Measurements from ENCODE around the gene SMIM41.

SMIM41 gene

DNA sequence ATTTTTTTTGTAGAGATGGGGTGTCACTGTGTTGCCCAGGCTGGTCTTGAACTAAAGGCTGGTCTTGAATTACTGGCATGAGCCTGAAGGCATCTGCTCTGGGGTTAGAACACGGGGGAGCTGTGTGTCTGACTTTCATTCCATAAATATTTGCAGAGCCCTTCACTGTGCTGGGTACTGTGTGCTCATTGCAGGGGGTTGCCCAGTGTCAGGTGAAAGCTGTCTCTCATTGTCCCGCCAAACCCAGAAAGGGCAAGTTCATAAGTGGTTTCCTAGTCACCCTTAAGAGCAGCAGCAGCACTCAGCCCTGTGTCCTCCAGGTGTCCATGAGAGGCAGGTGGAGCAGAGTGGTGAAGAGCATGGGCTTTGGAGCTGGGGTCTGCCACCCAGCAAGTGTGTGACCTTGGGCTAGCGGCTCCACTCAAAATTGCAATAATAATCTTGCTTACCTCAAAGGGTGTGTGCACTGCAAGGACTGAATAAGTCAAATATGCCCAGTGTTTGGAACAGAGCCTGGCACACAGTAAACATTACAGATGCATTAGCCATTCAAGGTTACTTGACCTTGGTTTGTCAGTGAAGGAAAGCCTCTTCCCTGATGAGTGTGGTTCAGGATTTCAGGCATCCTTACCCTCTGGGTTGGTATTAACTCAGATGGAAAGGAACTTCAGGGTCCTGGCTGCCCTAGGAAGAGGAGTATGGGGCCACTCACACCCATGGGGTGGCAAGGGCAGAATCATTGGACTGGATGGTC, 4.4 kb upstream of the SMIM41 start:
- H3K9me3 ChIP-seq (ENCODE audit: insufficient read depth, low read depth, low read length): peaks cover 3% of the 10 kb centered on the region
- H3K27me3 ChIP-seq (ENCODE audit: insufficient read depth, low read length): no peaks in the 10 kb centered on the region
- H3K23ac ChIP-seq (ENCODE audit: low read length): no peak overlapping the region
- H3K14ac ChIP-seq (ENCODE audit: low read length): no peak overlapping the region
- H3K4me2 ChIP-seq (ENCODE audit: low read length): no peak overlapping the region
- H3K9ac ChIP-seq (ENCODE audit: low read length): no peak overlapping the region
- no peak overlapping the region for H2BK12ac ChIP-seq (ENCODE audit: low read length)
- no peaks in the 10 kb centered on the region for H3K79me1 ChIP-seq (ENCODE audit: low read length)
- no CpG with 5 or more reads among the region's 3 CpGs for WGBS (ENCODE audit: extremely low coverage, insufficient coverage, insufficient read length)
- no peak overlapping the region for H4K91ac ChIP-seq (ENCODE audit: low read depth, low read length)
- peaks cover 2 to 11% of the 10 kb centered on the region in 2 experiments for H3K4me1 ChIP-seq (ENCODE audit: control insufficient read depth in 1 of 2, insufficient read depth in 2 of 2, low read length in 2 of 2)
- H3K27ac ChIP-seq (ENCODE audit: low read depth, low read length): no peak overlapping the region
- H4K8ac ChIP-seq (ENCODE audit: low read depth, low read length): no peak overlapping the region
- no peak overlapping the region for H2AFZ ChIP-seq (ENCODE audit: insufficient read depth, low read length, poor library complexity)
- H2AK5ac ChIP-seq (ENCODE audit: low read length): no peak overlapping the region
- H4K12ac ChIP-seq (ENCODE audit: low read depth, low read length): no peak overlapping the region
- H3K4ac ChIP-seq (ENCODE audit: low read depth, low read length): no peak overlapping the region
- H3K36me3 ChIP-seq (ENCODE audit: control insufficient read depth in 1 of 2, insufficient read depth in 2 of 2, low read length in 2 of 2): peaks cover 54 to 59% of the 10 kb centered on the region in 2 experiments
- no peak overlapping the region for H2BK5ac ChIP-seq (ENCODE audit: low read depth, low read length, poor library complexity)
- DNase-seq: no peak
- H3K18ac ChIP-seq (ENCODE audit: low read length): no peak overlapping the region
- no peak overlapping the region for H2BK120ac ChIP-seq (ENCODE audit: insufficient read depth, low read length, poor library complexity)
- H3K4me3 ChIP-seq (ENCODE audit: low read depth, low read length): no peak overlapping the region
- peaks cover 6% of the 10 kb centered on the region for H3K79me2 ChIP-seq (ENCODE audit: control insufficient read depth, insufficient read depth, low read length, poor library complexity)

DNA sequence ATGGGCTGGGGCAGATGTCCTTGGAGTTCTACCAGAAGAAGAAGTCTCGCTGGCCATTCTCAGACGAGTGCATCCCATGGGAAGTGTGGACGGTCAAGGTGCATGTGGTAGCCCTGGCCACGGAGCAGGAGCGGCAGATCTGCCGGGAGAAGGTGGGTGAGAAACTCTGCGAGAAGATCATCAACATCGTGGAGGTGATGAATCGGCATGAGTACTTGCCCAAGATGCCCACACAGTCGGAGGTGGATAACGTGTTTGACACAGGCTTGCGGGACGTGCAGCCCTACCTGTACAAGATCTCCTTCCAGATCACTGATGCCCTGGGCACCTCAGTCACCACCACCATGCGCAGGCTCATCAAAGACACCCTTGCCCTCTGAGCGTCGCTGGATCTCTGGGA, 2.7 kb upstream of the SMIM41 start:
- Histone ChIP-seq H3K36me3 (ENCODE audit: control insufficient read depth in 1 of 2, insufficient read depth in 2 of 2, low read length in 2 of 2) (peaks cover 54 to 59% of the 10 kb centered on the region in 2 experiments), H2AFZ (ENCODE audit: insufficient read depth, low read length, poor library complexity) (no peak overlapping the region), H3K9ac (ENCODE audit: low read length) (no peak overlapping the region), H2BK120ac (ENCODE audit: insufficient read depth, low read length, poor library complexity) (no peak overlapping the region), H3K79me2 (ENCODE audit: control insufficient read depth, insufficient read depth, low read length, poor library complexity) (no peaks in the 10 kb centered on the region), H3K4me3 (ENCODE audit: low read depth, low read length) (no peak overlapping the region), H3K4me1 (ENCODE audit: control insufficient read depth in 1 of 2, insufficient read depth in 2 of 2, low read length in 2 of 2) (peaks cover 0 to 4% of the 10 kb centered on the region in 2 experiments), H3K4ac (ENCODE audit: low read depth, low read length) (no peak overlapping the region), H4K12ac (ENCODE audit: low read depth, low read length) (no peak overlapping the region), H2BK12ac (ENCODE audit: low read length) (no peak overlapping the region), H3K79me1 (ENCODE audit: low read length) (no peaks in the 10 kb centered on the region), H3K27me3 (ENCODE audit: insufficient read depth, low read length) (no peaks in the 10 kb centered on the region), H3K23ac (ENCODE audit: low read length) (no peak overlapping the region), H4K91ac (ENCODE audit: low read depth, low read length) (no peak overlapping the region), H4K8ac (ENCODE audit: low read depth, low read length) (no peak overlapping the region), H2AK5ac (ENCODE audit: low read length) (no peak overlapping the region), H3K27ac (ENCODE audit: low read depth, low read length) (no peak overlapping the region), H3K18ac (ENCODE audit: low read length) (no peak overlapping the region), H3K9me3 (ENCODE audit: insufficient read depth, low read depth, low read length) (peaks cover 3% of the 10 kb centered on the region), H2BK5ac (ENCODE audit: low read depth, low read length, poor library complexity) (no peak overlapping the region), H3K14ac (ENCODE audit: low read length) (no peak overlapping the region), H3K4me2 (ENCODE audit: low read length) (no peak overlapping the region)
- WGBS (ENCODE audit: extremely low coverage, insufficient coverage, insufficient read length): no CpG with 5 or more reads among the region's 16 CpGs
- no peak for DNase-seq

- Histone ChIP-seq H3K14ac (ENCODE audit: low read length) (no peak overlapping the region), H3K9ac (ENCODE audit: low read length) (no peak overlapping the region), H2AFZ (ENCODE audit: insufficient read depth, low read length, poor library complexity) (no peak overlapping the region), H3K4me3 (ENCODE audit: low read depth, low read length) (no peak overlapping the region), H3K79me1 (ENCODE audit: low read length) (no peaks in the 10 kb centered on the region), H3K18ac (ENCODE audit: low read length) (no peak overlapping the region), H3K23ac (ENCODE audit: low read length) (no peak overlapping the region), H4K12ac (ENCODE audit: low read depth, low read length) (no peak overlapping the region), H2BK5ac (ENCODE audit: low read depth, low read length, poor library complexity) (no peak overlapping the region), H3K36me3 (ENCODE audit: control insufficient read depth in 1 of 2, insufficient read depth in 2 of 2, low read length in 2 of 2) (peaks cover 52 to 53% of the 10 kb centered on the region in 2 experiments), H3K4ac (ENCODE audit: low read depth, low read length) (no peak overlapping the region), H4K8ac (ENCODE audit: low read depth, low read length) (no peak overlapping the region), H3K4me1 (ENCODE audit: control insufficient read depth in 1 of 2, insufficient read depth in 2 of 2, low read length in 2 of 2) (peaks cover 0 to 4% of the 10 kb centered on the region in 2 experiments), H3K79me2 (ENCODE audit: control insufficient read depth, insufficient read depth, low read length, poor library complexity) (no peaks in the 10 kb centered on the region), H2AK5ac (ENCODE audit: low read length) (no peak overlapping the region), H2BK120ac (ENCODE audit: insufficient read depth, low read length, poor library complexity) (no peak overlapping the region), H3K4me2 (ENCODE audit: low read length) (no peak overlapping the region), H3K9me3 (ENCODE audit: insufficient read depth, low read depth, low read length) (peaks cover 3% of the 10 kb centered on the region), H2BK12ac (ENCODE audit: low read length) (no peak overlapping the region), H3K27ac (ENCODE audit: low read depth, low read length) (no peak overlapping the region), H3K27me3 (ENCODE audit: insufficient read depth, low read length) (no peaks in the 10 kb centered on the region), H4K91ac (ENCODE audit: low read depth, low read length) (no peak overlapping the region)
- WGBS (ENCODE audit: extremely low coverage, insufficient coverage, insufficient read length): no CpG with 5 or more reads among the region's 3 CpGs
- DNase-seq: no peak
Measured at GRCh38 chr12:52078276-52078675, 1.2 kb upstream of the SMIM41 start.

GRCh38 chr12:52080403-52081251, 1.1 kb downstream of the SMIM41 start:
- Histone ChIP-seq H4K12ac (ENCODE audit: low read depth, low read length) (no peak overlapping the region), H3K4me3 (ENCODE audit: low read depth, low read length) (no peak overlapping the region), H3K27me3 (ENCODE audit: insufficient read depth, low read length) (no peaks in the 10 kb centered on the region), H3K9ac (ENCODE audit: low read length) (no peak overlapping the region), H2BK12ac (ENCODE audit: low read length) (no peak overlapping the region), H2AK5ac (ENCODE audit: low read length) (no peak overlapping the region), H4K8ac (ENCODE audit: low read depth, low read length) (no peak overlapping the region), H3K36me3 (ENCODE audit: control insufficient read depth in 1 of 2, insufficient read depth in 2 of 2, low read length in 2 of 2) (peaks cover 31% of the 10 kb centered on the region in 2 experiments), H3K9me3 (ENCODE audit: insufficient read depth, low read depth, low read length) (peaks cover 3% of the 10 kb centered on the region), H2AFZ (ENCODE audit: insufficient read depth, low read length, poor library complexity) (no peak overlapping the region), H2BK120ac (ENCODE audit: insufficient read depth, low read length, poor library complexity) (no peak overlapping the region), H3K79me2 (ENCODE audit: control insufficient read depth, insufficient read depth, low read length, poor library complexity) (no peaks in the 10 kb centered on the region), H3K23ac (ENCODE audit: low read length) (no peak overlapping the region), H2BK5ac (ENCODE audit: low read depth, low read length, poor library complexity) (no peak overlapping the region), H4K91ac (ENCODE audit: low read depth, low read length) (no peak overlapping the region), H3K14ac (ENCODE audit: low read length) (no peak overlapping the region), H3K27ac (ENCODE audit: low read depth, low read length) (no peak overlapping the region), H3K4me2 (ENCODE audit: low read length) (no peak overlapping the region), H3K79me1 (ENCODE audit: low read length) (no peaks in the 10 kb centered on the region), H3K4me1 (ENCODE audit: control insufficient read depth in 1 of 2, insufficient read depth in 2 of 2, low read length in 2 of 2) (no peaks in the 10 kb centered on the region), H3K18ac (ENCODE audit: low read length) (no peak overlapping the region), H3K4ac (ENCODE audit: low read depth, low read length) (no peak overlapping the region)
- no peak for DNase-seq
- WGBS (ENCODE audit: extremely low coverage, insufficient coverage, insufficient read length): no CpG with 5 or more reads among the region's 10 CpGs

Measured in trophoblast cell (in vitro differentiated cells and primary cell).